BJ (cell line): ENCODE results near the gene OFD1. TPM values are rescaled to one million over a fixed set of nuclear protein-coding genes. Genes with fewer than 3 reads are reported as not detected.

Source experiments
- CTCF ChIA-PET: fragments of 350-600 bp; formaldehyde crosslinking; extraction: SDS; loops from one replicate; lab custom pipeline; 2021; ENCODE audit warnings: antibody characterized with exemption, inconsistent platforms; lab: Yijun Ruan, JAX
- POLR2A ChIA-PET: fragments of 300-600 bp; sonication (Branson Sonifier 250); formaldehyde crosslinking; extraction: SDS; loops from one replicate; lab custom pipeline; 2021; ENCODE audit warnings: antibody characterized with exemption; lab: Charles Lee
- DNase-seq: peaks from one replicate; pipeline ENCODE4 v3.0.0-alpha.2; 2011; ENCODE audit warnings: low read depth
- H3K27me3 ChIP-seq: 2 replicates; pipeline ENCODE4 v1.6.0; 2011; ENCODE audit warnings: low read length; ENCODE audit not compliant: control insufficient read depth, insufficient read depth
- H3K36me3 ChIP-seq: 2 replicates; pipeline ENCODE4 v1.5.1; 2011; ENCODE audit warnings: low read length; ENCODE audit not compliant: control insufficient read depth, insufficient read depth
- H3K4me3 ChIP-seq: 2 replicates; pipeline ENCODE4 v1.5.1; 2011; ENCODE audit warnings: low read depth, mild to moderate bottlenecking, control low read depth, low read length
- CTCF ChIP-seq: IDR thresholded peaks from 2 replicates; pipeline ENCODE4 v1.5.1; 2011; ENCODE audit warnings: low read depth, mild to moderate bottlenecking, control low read depth, inconsistent platforms, low read length, moderate library complexity; ENCODE audit not compliant: insufficient read depth
- polyA plus RNA-seq: library from polyadenylated mRNA; depleted of rRNA; stranded (reverse); fragments of >200 nt; gene quantifications from 2 replicates; pipeline ENCODE4 v1.2.3, GENCODE V29; 2011

OFD1 gene
- polyA plus RNA-seq, 1 experiment = 4.9 TPM

- ChIA-PET POLR2A (no interaction called here), CTCF (interaction anchor here (0.6 kb wide), 1 partner anchor 93 kb away, joined by 3 read pairs; no protein-coding TSS in a partner anchor)
- Histone ChIP-seq H3K27me3 (no peaks in the 10 kb centered on the region), H3K36me3 (no peaks in the 10 kb centered on the region), H3K4me3 (no peak overlapping the region)
- TF ChIP-seq CTCF = no peak
- no peak for DNase-seq
Measured at GRCh38 chrX:13697976-13698375, 36.6 kb upstream of the OFD1 start.

- H3K4me3 ChIP-seq = no peak overlapping the region
- DNase-seq = no peak
- ChIA-PET POLR2A (interaction anchor here (0.7 kb wide), 1 partner anchor 326 kb away, joined by 7 read pairs; no protein-coding TSS in a partner anchor), CTCF (no interaction called here)
- H3K36me3 ChIP-seq = no peaks in the 10 kb centered on the region
- H3K27me3 ChIP-seq = no peaks in the 10 kb centered on the region
- no peak for TF ChIP-seq CTCF
Measured at GRCh38 chrX:13698432-13698831, 36.1 kb upstream of the OFD1 start.

- H3K27me3 ChIP-seq = no peaks in the 10 kb centered on the region
- no peaks in the 10 kb centered on the region for H3K36me3 ChIP-seq
- ChIA-PET CTCF (no interaction called here), POLR2A (no interaction called here)
- TF ChIP-seq CTCF = no peak
- H3K4me3 ChIP-seq = no peak overlapping the region
- no peak for DNase-seq
Measured at GRCh38 chrX:13699183-13699826, 35.2 kb upstream of the OFD1 start.

GRCh38 chrX:13700380-13700779, 34.2 kb upstream of the OFD1 start:
- ChIA-PET POLR2A (no interaction called here), CTCF (no interaction called here)
- Histone ChIP-seq H3K27me3 (no peaks in the 10 kb centered on the region), H3K4me3 (no peak overlapping the region), H3K36me3 (no peaks in the 10 kb centered on the region)
- no peak for DNase-seq
- TF ChIP-seq CTCF = no peak

GRCh38 chrX:13702111-13702789, 32.3 kb upstream of the OFD1 start:
- no peaks in the 10 kb centered on the region for H3K36me3 ChIP-seq
- H3K27me3 ChIP-seq = no peaks in the 10 kb centered on the region
- CTCF ChIA-PET = no interaction called here
- no peak for TF ChIP-seq CTCF
- no peak overlapping the region for H3K4me3 ChIP-seq
- DNase-seq = no peak
- POLR2A ChIA-PET = no interaction called here
